ENCODE data around the gene TTC1.

DNA sequence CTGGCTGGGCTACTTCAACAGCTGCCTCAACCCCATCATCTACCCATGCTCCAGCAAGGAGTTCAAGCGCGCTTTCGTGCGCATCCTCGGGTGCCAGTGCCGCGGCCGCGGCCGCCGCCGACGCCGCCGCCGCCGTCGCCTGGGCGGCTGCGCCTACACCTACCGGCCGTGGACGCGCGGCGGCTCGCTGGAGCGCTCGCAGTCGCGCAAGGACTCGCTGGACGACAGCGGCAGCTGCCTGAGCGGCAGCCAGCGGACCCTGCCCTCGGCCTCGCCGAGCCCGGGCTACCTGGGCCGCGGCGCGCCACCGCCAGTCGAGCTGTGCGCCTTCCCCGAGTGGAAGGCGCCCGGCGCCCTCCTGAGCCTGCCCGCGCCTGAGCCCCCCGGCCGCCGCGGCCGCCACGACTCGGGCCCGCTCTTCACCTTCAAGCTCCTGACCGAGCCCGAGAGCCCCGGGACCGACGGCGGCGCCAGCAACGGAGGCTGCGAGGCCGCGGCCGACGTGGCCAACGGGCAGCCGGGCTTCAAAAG lies 36.9 kb upstream of the TTC1 start:
- TF ChIP-seq, protein P1, sequence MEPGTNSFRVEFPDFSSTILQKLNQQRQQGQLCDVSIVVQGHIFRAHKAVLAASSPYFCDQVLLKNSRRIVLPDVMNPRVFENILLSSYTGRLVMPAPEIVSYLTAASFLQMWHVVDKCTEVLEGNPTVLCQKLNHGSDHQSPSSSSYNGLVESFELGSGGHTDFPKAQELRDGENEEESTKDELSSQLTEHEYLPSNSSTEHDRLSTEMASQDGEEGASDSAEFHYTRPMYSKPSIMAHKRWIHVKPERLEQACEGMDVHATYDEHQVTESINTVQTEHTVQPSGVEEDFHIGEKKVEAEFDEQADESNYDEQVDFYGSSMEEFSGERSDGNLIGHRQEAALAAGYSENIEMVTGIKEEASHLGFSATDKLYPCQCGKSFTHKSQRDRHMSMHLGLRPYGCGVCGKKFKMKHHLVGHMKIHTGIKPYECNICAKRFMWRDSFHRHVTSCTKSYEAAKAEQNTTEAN (CRISPR knock-in tag; IDR thresholded peaks at IDR 0.05) = no peak
- TF ChIP-seq, protein P2, sequence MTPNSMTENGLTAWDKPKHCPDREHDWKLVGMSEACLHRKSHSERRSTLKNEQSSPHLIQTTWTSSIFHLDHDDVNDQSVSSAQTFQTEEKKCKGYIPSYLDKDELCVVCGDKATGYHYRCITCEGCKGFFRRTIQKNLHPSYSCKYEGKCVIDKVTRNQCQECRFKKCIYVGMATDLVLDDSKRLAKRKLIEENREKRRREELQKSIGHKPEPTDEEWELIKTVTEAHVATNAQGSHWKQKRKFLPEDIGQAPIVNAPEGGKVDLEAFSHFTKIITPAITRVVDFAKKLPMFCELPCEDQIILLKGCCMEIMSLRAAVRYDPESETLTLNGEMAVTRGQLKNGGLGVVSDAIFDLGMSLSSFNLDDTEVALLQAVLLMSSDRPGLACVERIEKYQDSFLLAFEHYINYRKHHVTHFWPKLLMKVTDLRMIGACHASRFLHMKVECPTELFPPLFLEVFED (CRISPR knock-in tag; conservative IDR thresholded peaks at IDR 0.05) = no peak
- TF ChIP-seq FOXJ3 (CRISPR knock-in tag; IDR thresholded peaks at IDR 0.05) (no peak), RAD21 (CRISPR knock-in tag; conservative IDR thresholded peaks at IDR 0.05 in 1 of 2, IDR thresholded peaks at IDR 0.05 in 1 of 2) (no peak), YY1 (IDR thresholded peaks at IDR 0.05; ENCODE audit: borderline replicate concordance in 1 of 3, control insufficient read depth in 1 of 3, extremely low read depth in 1 of 3, insufficient read depth in 3 of 3, insufficient read length in 1 of 3, insufficient replicate concordance in 2 of 3, low read depth in 1 of 3, low read length in 2 of 3) (no peak), TAF15 (IDR thresholded peaks at IDR 0.05; ENCODE audit: low read depth, low read length) (no peak), ZZZ3 (IDR thresholded peaks at IDR 0.05) (no peak)
- TF ChIP-seq, protein P3, sequence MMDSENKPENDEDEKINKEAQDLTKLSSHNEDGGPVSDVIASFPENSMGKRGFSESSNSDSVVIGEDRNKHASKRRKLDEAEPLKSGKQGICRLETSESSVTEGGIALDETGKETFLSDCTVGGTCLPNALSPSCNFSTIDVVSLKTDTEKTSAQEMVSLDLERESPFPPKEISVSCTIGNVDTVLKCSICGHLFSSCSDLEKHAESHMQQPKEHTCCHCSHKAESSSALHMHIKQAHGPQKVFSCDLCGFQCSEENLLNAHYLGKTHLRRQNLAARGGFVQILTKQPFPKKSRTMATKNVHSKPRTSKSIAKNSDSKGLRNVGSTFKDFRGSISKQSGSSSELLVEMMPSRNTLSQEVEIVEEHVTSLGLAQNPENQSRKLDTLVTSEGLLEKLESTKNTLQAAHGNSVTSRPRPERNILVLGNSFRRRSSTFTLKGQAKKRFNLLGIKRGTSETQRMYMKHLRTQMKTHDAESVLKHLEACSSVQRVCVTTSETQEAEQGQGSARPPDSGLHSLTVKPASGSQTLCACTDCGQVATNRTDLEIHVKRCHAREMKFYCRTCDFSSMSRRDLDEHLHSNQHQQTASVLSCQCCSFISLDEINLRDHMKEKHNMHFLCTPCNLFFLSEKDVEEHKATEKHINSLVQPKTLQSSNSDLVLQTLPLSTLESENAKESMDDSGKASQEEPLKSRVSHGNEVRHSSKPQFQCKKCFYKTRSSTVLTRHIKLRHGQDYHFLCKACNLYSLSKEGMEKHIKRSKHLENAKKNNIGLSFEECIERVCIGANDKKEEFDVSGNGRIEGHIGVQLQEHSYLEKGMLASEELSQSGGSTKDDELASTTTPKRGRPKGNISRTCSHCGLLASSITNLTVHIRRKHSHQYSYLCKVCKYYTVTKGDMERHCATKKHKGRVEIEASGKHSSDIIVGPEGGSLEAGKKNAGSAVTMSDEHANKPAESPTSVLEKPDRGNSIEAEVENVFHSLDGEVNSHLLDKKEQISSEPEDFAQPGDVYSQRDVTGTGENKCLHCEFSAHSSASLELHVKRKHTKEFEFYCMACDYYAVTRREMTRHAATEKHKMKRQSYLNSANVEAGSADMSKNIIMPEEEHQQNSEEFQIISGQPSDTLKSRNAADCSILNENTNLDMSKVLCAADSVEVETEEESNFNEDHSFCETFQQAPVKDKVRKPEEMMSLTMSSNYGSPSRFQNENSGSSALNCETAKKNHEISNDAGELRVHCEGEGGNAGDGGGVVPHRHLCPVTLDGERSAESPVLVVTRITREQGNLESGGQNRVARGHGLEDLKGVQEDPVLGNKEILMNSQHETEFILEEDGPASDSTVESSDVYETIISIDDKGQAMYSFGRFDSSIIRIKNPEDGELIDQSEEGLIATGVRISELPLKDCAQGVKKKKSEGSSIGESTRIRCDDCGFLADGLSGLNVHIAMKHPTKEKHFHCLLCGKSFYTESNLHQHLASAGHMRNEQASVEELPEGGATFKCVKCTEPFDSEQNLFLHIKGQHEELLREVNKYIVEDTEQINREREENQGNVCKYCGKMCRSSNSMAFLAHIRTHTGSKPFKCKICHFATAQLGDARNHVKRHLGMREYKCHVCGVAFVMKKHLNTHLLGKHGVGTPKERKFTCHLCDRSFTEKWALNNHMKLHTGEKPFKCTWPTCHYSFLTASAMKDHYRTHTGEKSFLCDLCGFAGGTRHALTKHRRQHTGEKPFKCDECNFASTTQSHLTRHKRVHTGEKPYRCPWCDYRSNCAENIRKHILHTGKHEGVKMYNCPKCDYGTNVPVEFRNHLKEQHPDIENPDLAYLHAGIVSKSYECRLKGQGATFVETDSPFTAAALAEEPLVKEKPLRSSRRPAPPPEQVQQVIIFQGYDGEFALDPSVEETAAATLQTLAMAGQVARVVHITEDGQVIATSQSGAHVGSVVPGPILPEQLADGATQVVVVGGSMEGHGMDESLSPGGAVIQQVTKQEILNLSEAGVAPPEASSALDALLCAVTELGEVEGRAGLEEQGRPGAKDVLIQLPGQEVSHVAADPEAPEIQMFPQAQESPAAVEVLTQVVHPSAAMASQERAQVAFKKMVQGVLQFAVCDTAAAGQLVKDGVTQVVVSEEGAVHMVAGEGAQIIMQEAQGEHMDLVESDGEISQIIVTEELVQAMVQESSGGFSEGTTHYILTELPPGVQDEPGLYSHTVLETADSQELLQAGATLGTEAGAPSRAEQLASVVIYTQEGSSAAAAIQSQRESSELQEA (IDR thresholded peaks at IDR 0.05; ENCODE audit: low read depth) = no peak
- TF ChIP-seq, protein P4, sequence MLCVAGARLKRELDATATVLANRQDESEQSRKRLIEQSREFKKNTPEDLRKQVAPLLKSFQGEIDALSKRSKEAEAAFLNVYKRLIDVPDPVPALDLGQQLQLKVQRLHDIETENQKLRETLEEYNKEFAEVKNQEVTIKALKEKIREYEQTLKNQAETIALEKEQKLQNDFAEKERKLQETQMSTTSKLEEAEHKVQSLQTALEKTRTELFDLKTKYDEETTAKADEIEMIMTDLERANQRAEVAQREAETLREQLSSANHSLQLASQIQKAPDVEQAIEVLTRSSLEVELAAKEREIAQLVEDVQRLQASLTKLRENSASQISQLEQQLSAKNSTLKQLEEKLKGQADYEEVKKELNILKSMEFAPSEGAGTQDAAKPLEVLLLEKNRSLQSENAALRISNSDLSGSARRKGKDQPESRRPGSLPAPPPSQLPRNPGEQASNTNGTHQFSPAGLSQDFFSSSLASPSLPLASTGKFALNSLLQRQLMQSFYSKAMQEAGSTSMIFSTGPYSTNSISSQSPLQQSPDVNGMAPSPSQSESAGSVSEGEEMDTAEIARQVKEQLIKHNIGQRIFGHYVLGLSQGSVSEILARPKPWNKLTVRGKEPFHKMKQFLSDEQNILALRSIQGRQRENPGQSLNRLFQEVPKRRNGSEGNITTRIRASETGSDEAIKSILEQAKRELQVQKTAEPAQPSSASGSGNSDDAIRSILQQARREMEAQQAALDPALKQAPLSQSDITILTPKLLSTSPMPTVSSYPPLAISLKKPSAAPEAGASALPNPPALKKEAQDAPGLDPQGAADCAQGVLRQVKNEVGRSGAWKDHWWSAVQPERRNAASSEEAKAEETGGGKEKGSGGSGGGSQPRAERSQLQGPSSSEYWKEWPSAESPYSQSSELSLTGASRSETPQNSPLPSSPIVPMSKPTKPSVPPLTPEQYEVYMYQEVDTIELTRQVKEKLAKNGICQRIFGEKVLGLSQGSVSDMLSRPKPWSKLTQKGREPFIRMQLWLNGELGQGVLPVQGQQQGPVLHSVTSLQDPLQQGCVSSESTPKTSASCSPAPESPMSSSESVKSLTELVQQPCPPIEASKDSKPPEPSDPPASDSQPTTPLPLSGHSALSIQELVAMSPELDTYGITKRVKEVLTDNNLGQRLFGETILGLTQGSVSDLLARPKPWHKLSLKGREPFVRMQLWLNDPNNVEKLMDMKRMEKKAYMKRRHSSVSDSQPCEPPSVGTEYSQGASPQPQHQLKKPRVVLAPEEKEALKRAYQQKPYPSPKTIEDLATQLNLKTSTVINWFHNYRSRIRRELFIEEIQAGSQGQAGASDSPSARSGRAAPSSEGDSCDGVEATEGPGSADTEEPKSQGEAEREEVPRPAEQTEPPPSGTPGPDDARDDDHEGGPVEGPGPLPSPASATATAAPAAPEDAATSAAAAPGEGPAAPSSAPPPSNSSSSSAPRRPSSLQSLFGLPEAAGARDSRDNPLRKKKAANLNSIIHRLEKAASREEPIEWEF (CRISPR knock-in tag; IDR thresholded peaks at IDR 0.05) = no peak

All from K562 (cell line).